Fibroblast of pulmonary artery (primary cell): ENCODE measurements around the gene ZNF593OS.

Source experiments
- DNase-seq: peaks from one replicate; pipeline ENCODE4 v3.0.0-alpha.2; 2010; ENCODE audit warnings: low read depth
- H3K4me3 ChIP-seq: replicated peaks from 2 replicates; pipeline ENCODE4 v1.5.1; 2011; ENCODE audit warnings: low read depth, mild to moderate bottlenecking, control low read depth, low read length, moderate library complexity
- TF ChIP-seq, protein P1 (sequence below): IDR thresholded peaks from 2 replicates; pipeline ENCODE4 v1.5.1; 2011; ENCODE audit warnings: mild to moderate bottlenecking, control low read depth, low read length, inconsistent platforms; ENCODE audit errors: missing control alignments

Gene ZNF593OS

DNA sequence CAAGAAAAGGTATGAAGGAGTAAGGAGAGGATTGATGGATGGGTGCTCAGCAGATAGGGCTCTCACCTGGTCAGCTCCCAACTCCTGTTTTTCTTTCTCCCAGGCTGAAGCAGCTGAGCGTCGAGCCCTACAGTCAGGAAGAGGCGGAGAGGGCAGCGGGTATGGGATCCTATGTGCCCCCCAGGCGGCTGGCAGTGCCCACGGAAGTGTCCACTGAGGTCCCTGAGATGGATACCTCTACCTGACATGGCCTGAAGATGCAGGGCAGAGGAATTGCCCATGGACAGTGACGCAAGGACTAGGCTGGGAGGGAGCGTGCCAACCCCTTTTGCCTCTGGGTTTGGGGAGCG, 1.2 kb downstream of the ZNF593OS start:
- DNase-seq: no peak
- H3K4me3 ChIP-seq: peak overlapping the region; percentile 83
- TF ChIP-seq, protein P1, sequence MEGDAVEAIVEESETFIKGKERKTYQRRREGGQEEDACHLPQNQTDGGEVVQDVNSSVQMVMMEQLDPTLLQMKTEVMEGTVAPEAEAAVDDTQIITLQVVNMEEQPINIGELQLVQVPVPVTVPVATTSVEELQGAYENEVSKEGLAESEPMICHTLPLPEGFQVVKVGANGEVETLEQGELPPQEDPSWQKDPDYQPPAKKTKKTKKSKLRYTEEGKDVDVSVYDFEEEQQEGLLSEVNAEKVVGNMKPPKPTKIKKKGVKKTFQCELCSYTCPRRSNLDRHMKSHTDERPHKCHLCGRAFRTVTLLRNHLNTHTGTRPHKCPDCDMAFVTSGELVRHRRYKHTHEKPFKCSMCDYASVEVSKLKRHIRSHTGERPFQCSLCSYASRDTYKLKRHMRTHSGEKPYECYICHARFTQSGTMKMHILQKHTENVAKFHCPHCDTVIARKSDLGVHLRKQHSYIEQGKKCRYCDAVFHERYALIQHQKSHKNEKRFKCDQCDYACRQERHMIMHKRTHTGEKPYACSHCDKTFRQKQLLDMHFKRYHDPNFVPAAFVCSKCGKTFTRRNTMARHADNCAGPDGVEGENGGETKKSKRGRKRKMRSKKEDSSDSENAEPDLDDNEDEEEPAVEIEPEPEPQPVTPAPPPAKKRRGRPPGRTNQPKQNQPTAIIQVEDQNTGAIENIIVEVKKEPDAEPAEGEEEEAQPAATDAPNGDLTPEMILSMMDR: no peak

DNA sequence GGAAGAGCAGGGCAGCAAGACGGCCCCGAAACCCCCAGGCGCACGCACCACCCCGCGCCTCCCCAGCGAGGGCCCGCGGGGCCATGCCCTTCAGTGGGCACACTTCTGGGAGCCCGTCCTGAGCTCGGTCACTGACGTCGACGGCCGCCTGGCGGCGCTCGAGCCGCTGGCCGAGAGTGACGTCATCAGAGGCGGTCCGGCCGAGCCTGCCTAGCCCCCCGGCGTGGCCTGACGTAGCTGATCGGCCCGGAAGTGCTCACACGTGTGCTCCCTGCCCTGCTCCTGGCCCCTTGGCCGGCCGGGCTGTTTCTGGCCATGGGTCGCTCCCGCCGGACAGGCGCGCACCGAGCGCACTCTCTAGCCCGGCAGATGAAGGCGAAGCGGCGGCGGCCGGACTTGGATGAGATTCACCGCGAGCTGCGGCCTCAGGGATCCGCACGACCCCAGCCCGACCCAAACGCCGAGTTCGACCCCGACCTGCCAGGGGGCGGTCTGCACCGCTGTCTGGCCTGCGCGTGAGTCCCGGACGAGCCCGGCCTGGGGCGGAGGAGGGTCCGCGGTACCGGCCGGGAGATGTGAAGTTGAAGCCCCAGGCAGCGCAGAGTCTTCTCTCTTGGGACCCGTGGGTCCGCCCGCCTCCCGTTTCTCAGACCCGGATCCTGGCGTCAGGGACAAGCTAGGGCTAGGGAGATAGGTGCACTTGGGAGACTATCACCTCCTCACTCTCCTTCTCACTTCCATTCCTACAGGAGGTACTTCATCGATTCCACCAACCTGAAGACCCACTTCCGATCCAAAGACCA, 1.8 kb downstream of the ZNF593OS start, which contains the start of gene ZNF593:
Gene ZNF593, plus strand, starts transcription at position 240 of the 803 bp plus-strand sequence. Its CDS starts 76 bp downstream, at position 316.
- TF ChIP-seq, protein P1: peak; percentile 72
- DNase-seq: peak; percentile 93

DNA sequence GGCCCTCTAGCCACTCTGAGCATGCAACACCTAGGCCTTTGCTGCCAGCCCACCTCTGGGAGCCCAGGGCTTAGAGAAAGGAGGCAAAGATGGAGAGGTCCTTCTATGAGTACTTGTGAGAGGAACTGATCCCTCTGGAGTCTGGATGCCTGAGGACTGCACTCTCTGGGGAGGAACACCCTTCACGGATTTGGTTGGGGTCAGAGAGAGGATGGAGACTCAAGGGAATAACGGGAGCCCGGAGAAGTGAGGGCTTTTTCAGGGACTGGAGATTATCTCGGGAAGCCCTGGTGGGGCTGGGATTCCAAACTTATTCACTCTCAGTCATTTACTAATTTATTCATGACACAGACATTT, 2.5 kb downstream of the ZNF593OS start:
- H3K4me3 ChIP-seq: peak overlapping the region; percentile 83
- no peak for DNase-seq
- TF ChIP-seq, protein P1: no peak

More for the DNA sequence above, 1.8 kb downstream of the ZNF593OS start, which contains the start of gene ZNF593:
- H3K4me3 ChIP-seq: peak within 1 kb of the TSS; percentile 83

DNA sequence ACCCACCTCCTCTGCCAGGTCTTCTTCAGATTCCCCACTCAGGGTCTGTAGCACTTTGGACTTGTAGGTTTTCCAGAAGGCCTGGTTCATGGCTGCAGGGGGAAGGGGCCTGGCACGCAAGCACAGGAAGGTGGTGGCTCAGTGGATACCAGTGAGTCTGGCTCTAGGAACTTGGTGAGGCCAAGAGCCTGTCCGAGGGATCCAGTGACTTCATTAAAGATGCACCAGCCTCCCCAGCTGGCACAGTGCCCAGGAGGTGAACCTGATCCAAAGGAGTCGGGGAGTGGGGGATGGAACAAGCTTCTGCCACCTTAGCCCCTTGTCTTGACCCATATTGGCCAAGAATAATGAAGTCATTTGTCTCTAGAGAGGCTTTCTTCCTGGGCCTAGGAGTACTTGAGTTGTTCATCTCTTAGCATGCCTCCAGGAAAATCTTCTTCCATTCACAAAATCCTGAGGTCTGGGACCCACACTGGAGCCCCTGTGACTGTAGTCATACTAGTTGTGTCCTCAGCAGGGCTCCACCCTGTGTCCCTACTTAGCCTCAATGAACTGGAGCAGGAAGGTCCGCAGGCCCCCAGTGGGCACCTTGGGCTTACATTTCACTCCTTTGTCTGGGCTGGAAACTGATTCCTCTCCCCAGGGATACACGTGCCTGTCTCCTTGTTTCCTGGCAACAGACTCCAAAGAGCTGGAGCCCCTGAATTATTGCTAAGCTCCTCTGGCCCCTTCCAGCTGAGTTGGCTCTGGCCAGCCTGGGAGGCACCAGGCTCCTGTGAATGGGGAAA, 3.0 kb downstream of the ZNF593OS start, which contains the start of gene C1orf232:
Gene C1orf232, minus strand, starts transcription at position 554 of the 788 bp plus-strand sequence. Its CDS starts 464 bp downstream, at position 90.
- DNase-seq: no peak
- TF ChIP-seq, protein P1: no peak
- peak within 1 kb of the TSS; percentile 83 for H3K4me3 ChIP-seq

DNA sequence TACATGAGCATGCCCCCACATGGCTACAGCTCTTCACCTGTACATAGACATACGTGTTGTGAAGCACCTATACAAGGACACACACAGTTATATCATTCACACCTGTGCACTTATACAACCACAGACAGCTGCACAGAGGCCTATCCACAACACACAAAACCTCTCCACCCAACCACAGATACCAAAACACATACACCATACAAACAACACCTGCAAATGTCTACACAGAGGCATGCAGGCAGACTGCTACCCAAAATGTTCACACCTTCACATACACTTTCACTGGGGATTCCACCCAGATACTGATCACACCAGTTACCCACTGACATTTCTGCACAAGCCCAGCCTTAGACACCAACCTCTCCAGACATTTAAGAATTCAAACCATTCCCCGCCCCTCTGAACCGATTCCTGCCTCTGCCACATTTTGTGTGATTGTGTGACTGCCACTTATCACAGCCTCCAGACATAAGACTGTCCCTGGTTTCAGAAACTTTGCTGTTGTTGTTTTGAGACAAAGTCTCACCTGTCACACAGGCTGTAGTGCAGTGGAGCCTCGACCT, 4.8 kb downstream of the ZNF593OS start:
- no peak overlapping the region for H3K4me3 ChIP-seq
- no peak for DNase-seq
- TF ChIP-seq, protein P1: no peak

DNA sequence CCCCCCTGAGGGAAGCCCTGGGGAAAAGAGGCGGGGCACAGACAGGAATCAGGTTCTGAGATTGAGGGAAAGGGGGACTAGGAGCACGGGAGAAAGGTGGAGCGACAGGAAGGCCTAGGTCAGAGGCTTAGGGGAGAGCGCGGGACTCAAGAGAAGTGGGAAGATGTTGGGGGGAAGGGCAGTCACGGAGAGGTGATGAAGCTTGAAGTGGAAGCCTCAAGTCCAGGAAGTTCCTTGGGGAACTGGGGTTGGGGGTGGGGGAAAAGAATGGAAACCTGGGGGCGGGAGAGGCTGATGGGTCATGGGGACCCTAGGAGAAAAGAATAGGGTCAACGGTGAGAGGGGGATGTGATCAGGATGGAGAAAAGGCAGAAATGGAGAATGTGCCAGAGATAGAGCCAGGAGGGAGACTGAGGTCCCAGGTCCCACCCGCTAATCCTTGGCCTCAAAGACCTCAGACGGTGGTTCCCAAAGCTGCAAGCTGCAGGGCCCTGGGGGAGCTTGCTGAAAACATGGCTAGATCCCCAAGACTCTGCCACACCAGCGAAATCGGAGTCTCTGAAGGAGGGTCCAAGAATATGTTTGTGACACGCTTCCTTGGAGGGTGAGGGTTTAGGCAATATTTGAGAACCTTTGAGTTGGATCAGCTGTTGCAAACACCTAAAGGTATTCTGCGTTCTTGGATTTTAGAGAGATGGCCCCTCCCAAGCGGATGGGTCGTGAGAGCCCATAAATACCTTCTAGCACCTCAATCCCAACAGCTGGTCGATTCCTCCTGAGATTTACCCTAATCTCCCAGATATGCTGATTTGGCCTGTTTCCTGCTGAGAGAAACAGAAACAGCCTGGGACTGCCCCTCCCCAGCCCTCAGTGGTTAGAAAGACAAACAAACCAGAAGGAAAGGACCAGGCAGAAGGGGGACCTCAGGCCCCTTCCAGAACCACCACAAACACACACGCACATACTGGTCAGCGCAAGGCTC, 6.5 kb downstream of the ZNF593OS start:
- no peak for DNase-seq
- H3K4me3 ChIP-seq: no peak overlapping the region
- TF ChIP-seq, protein P1: no peak
